Activated T-helper 1 cell treated with anti-CD3 and anti-CD28 coated beads, Interleukin-2, amount 50 U/mL, for 16 hours (primary cell): ENCODE data around the gene POM121L2.
A peak's percentile ranks its signal among the peaks of the same experiment; 100 is the strongest.

Experiments
- DNase-seq, 2 donors: peaks; one replicate each; pipeline ENCODE4 v3.0.0-alpha.2; 2020; ENCODE audit warnings: low read depth in 1 of 2, low spot score in 1 of 2

Gene POM121L2

GRCh38 chr6:27312146-27312949 lies at the start of gene POM121L2:
POM121L2 (minus strand) TSS chr6:27312273; CDS start chr6:27312170, 103 bp downstream.
- peak; percentile 22 to 35 for DNase-seq

- no peak for DNase-seq
Measured at GRCh38 chr6:27359231-27359630, 47.2 kb upstream of the POM121L2 start.

- no peak for DNase-seq
Measured at GRCh38 chr6:27358786-27359185, 46.7 kb upstream of the POM121L2 start.

GRCh38 chr6:27352850-27353249 lies 40.8 kb upstream of the POM121L2 start:
- DNase-seq = no peak

- DNase-seq = no peak
Measured at GRCh38 chr6:27334141-27334540, 22.1 kb upstream of the POM121L2 start.

- DNase-seq = no peak
Measured at GRCh38 chr6:27333642-27334040, 21.6 kb upstream of the POM121L2 start.

GRCh38 chr6:27332692-27333641 lies 20.9 kb upstream of the POM121L2 start:
- peak in 1 of 2 donors; percentile 8 for DNase-seq

GRCh38 chr6:27327023-27327738 lies 15.1 kb upstream of the POM121L2 start:
- no peak for DNase-seq

GRCh38 chr6:27321901-27322300 lies 9.8 kb upstream of the POM121L2 start:
- DNase-seq = no peak

GRCh38 chr6:27321370-27321769 lies 9.3 kb upstream of the POM121L2 start:
- no peak for DNase-seq

- DNase-seq = no peak
Measured at GRCh38 chr6:27318973-27319372, 6.9 kb upstream of the POM121L2 start.

GRCh38 chr6:27314046-27314445 lies 2.0 kb upstream of the POM121L2 start:
- DNase-seq = no peak

GRCh38 chr6:27312950-27313271 lies 838 bp upstream of the POM121L2 start:
- DNase-seq = no peak

- DNase-seq = no peak
Measured at GRCh38 chr6:27311806-27312145, 297 bp downstream of the POM121L2 start.

GRCh38 chr6:27303613-27304272 lies 8.3 kb downstream of the POM121L2 start:
- DNase-seq = no peak

GRCh38 chr6:27297857-27298730 lies 14.0 kb downstream of the POM121L2 start:
- no peak for DNase-seq

- DNase-seq = no peak
Measured at GRCh38 chr6:27297484-27297856, 14.6 kb downstream of the POM121L2 start.

GRCh38 chr6:27296106-27296783 lies 15.8 kb downstream of the POM121L2 start:
- no peak for DNase-seq

GRCh38 chr6:27295301-27296079 lies 16.6 kb downstream of the POM121L2 start:
- no peak for DNase-seq
